Stomach (tissue), 4 donors: Measurements from ENCODE around the gene FAM13B.

Source experiments
- CTCF ChIP-seq, 7 experiments: fragments of 450-650 bp in 4 of 7; fragments of 200-600 bp in 3 of 7; sonication (generic) in 3 of 7; IDR thresholded peaks; one replicate each; pipeline ENCODE4 v1.5.1; 2016 to 2019; ENCODE audit warnings: antibody characterized with exemption in 7 of 7, control low read depth in 2 of 7, mild to moderate bottlenecking in 1 of 7
- EP300 ChIP-seq: sonication (generic); formaldehyde crosslinking; IDR thresholded peaks from one replicate; pipeline ENCODE4 v1.6.1; 2017; ENCODE audit warnings: antibody characterized with exemption
- POLR2A ChIP-seq, 4 donors: fragments of 450-650 bp; IDR thresholded peaks; one replicate each; pipeline ENCODE4 v1.6.1; 2016; ENCODE audit warnings: antibody characterized with exemption in 4 of 4, control low read depth in 2 of 4, mild to moderate bottlenecking in 1 of 4, moderate library complexity in 1 of 4
- POLR2AphosphoS5 ChIP-seq, 3 donors: sonication (generic); formaldehyde crosslinking; IDR thresholded peaks; one replicate each; pipeline ENCODE4 v1.6.1; 2016; ENCODE audit warnings: antibody characterized with exemption in 3 of 3

- TF ChIP-seq POLR2A (IDR thresholded peaks at IDR 0.05) (no peak), POLR2AphosphoS5 (IDR thresholded peaks at IDR 0.05) (no peak), CTCF (IDR thresholded peaks at IDR 0.05) (no peak), EP300 (no peak)
Measured at GRCh38 chr5:137939331-137939730, 93.5 kb downstream of the FAM13B start.
